Liver (tissue), 9 donors: ENCODE measurements around the gene NOS3. TPM values are rescaled to one million over a fixed set of nuclear protein-coding genes. Genes with fewer than 3 reads are reported as not detected.

Experiments
- DNase-seq: peaks from one replicate; pipeline ENCODE4 v3.0.0-alpha.2; 2017; ENCODE audit warnings: low spot score
- H3K27ac ChIP-seq, 2 donors: one replicate each; pipeline ENCODE4 v1.7.0; 2013; ENCODE audit warnings: inconsistent platforms in 2 of 2, low read length in 2 of 2, control low read depth in 1 of 2, low read depth in 1 of 2, mild to moderate bottlenecking in 1 of 2
- H3K27me3 ChIP-seq, 4 donors: one replicate each; pipeline versions ENCODE4 v1.6.1 to v1.7.0; 2013; ENCODE audit warnings: low read length in 3 of 4, inconsistent platforms in 1 of 4, mild to moderate bottlenecking in 1 of 4, moderate library complexity in 1 of 4; ENCODE audit not compliant: control insufficient read depth in 4 of 4, insufficient read depth in 4 of 4
- H3K36me3 ChIP-seq, 4 donors: one replicate each; pipeline versions ENCODE4 v1.6.1 to v1.7.0; 2013; ENCODE audit warnings: low read length in 3 of 4, mild to moderate bottlenecking in 3 of 4, low read depth in 1 of 4, moderate library complexity in 1 of 4; ENCODE audit not compliant: control insufficient read depth in 4 of 4, insufficient read depth in 3 of 4
- H3K4me1 ChIP-seq, 4 donors: one replicate each; pipeline versions ENCODE4 v1.6.1 to v1.7.0; 2013; ENCODE audit warnings: low read length in 3 of 4, mild to moderate bottlenecking in 3 of 4, moderate library complexity in 1 of 4; ENCODE audit not compliant: control insufficient read depth in 4 of 4, insufficient read depth in 4 of 4
- H3K4me3 ChIP-seq, 3 donors: one replicate each; pipeline versions ENCODE4 v1.6.1 to v1.7.0; 2013; ENCODE audit warnings: low read length in 3 of 3, control low read depth in 1 of 3, low read depth in 1 of 3, mild to moderate bottlenecking in 1 of 3
- H3K9ac ChIP-seq, 2 donors: one replicate each; pipeline ENCODE4 v1.7.0; 2013; ENCODE audit warnings: low read length in 2 of 2, mild to moderate bottlenecking in 2 of 2, moderate library complexity in 2 of 2, control low read depth in 1 of 2, low read depth in 1 of 2
- H3K9me3 ChIP-seq, 4 donors: one replicate each; pipeline versions ENCODE4 v1.6.1 to v1.7.0; 2013; ENCODE audit warnings: low read length in 3 of 4; ENCODE audit not compliant: control insufficient read depth in 4 of 4
- ATF3 ChIP-seq: IDR thresholded peaks from 2 replicates; pipeline ENCODE4 v1.6.1; 2016; ENCODE audit warnings: antibody characterized with exemption
- CTCF ChIP-seq: fragments of 150-350 bp; IDR thresholded peaks from 2 replicates; pipeline ENCODE4 v1.5.1; 2017; ENCODE audit warnings: improper control_type of control experiment, low read depth, low read length; ENCODE audit not compliant: missing input control
- EGR1 ChIP-seq, 2 donors: IDR thresholded peaks; 2 replicates each; pipeline ENCODE4 v1.6.1; 2016 to 2018; ENCODE audit warnings: antibody characterized with exemption in 2 of 2, low read depth in 2 of 2
- FOXA1 ChIP-seq: IDR thresholded peaks from 2 replicates; pipeline ENCODE4 v1.6.1; 2016; ENCODE audit warnings: antibody characterized with exemption
- FOXA2 ChIP-seq: IDR thresholded peaks from 2 replicates; pipeline ENCODE4 v1.6.1; 2016; ENCODE audit warnings: antibody characterized with exemption
- GABPA ChIP-seq, 2 donors: IDR thresholded peaks in 1 of 2; conservative IDR thresholded peaks in 1 of 2; 2 replicates each; pipeline ENCODE4 v1.6.1; 2016; ENCODE audit warnings: antibody characterized with exemption in 2 of 2, mild to moderate bottlenecking in 1 of 2, moderate library complexity in 1 of 2
- HNF4A ChIP-seq, 2 donors: conservative IDR thresholded peaks; 2 replicates each; pipeline ENCODE4 v1.6.1; 2016; ENCODE audit warnings: antibody characterized with exemption in 2 of 2, mild to moderate bottlenecking in 2 of 2
- HNF4G ChIP-seq: IDR thresholded peaks from 2 replicates; pipeline ENCODE4 v1.6.1; 2016; ENCODE audit warnings: antibody characterized with exemption
- JUND ChIP-seq, 2 donors: IDR thresholded peaks; 2 replicates each; pipeline ENCODE4 v1.6.1; 2016; ENCODE audit warnings: antibody characterized with exemption in 2 of 2
- MAX ChIP-seq: IDR thresholded peaks from 2 replicates; pipeline ENCODE4 v1.6.1; 2016; ENCODE audit warnings: antibody characterized with exemption
- NR2F2 ChIP-seq: IDR thresholded peaks from 2 replicates; pipeline ENCODE4 v1.6.1; 2016; ENCODE audit warnings: antibody characterized with exemption
- RAD21 ChIP-seq, 2 donors: IDR thresholded peaks; 2 replicates each; pipeline ENCODE4 v1.6.1; 2016; ENCODE audit warnings: antibody characterized with exemption in 2 of 2, mild to moderate bottlenecking in 2 of 2
- REST ChIP-seq: IDR thresholded peaks from 2 replicates; pipeline ENCODE4 v1.6.1; 2016; ENCODE audit warnings: antibody characterized with exemption, mild to moderate bottlenecking
- SP1 ChIP-seq: IDR thresholded peaks from 2 replicates; pipeline ENCODE4 v1.6.1; 2018; ENCODE audit warnings: antibody characterized with exemption, mild to moderate bottlenecking
- TAF1 ChIP-seq: conservative IDR thresholded peaks from 2 replicates; pipeline ENCODE4 v1.6.1; 2016; ENCODE audit warnings: antibody characterized with exemption, mild to moderate bottlenecking
- YY1 ChIP-seq: IDR thresholded peaks from 2 replicates; pipeline ENCODE4 v1.6.1; 2016; ENCODE audit warnings: antibody characterized with exemption, mild to moderate bottlenecking
- ZBTB33 ChIP-seq: IDR thresholded peaks from 2 replicates; pipeline ENCODE4 v1.6.1; 2016; ENCODE audit warnings: antibody characterized with exemption
- WGBS: extraction: QIAGEN DNeasy Blood & Tissue Kit; methylation state at CpG from one replicate; pipeline ENCODE4 v1.1.7; 2013; 5-methylcytosine and 5-hydroxymethylcytosine counted together
- polyA plus RNA-seq, 2 donors: library from polyadenylated mRNA; stranded (reverse) in 1 of 2; unstranded in 1 of 2; fragments of 200-250 nt in 1 of 2; fragments of >200 nt in 1 of 2; fragmentation: Nextera tagmentation in 1 of 2; extraction: Ambion mirVana in 1 of 2; gene quantifications; one replicate each; pipeline versions ENCODE4 v1.2.1 to v1.2.3, GENCODE V29; 2013 to 2015
- total RNA-seq, 2 donors: library from RNA; depleted of rRNA; stranded (reverse); fragments of >200 nt; gene quantifications; one replicate each; pipeline ENCODE4 v1.2.3, GENCODE V29; 2014
- donor health status: healthy.
- donor health status: healthy.
- donor health status: healthy.
- donor health status: healthy.
- donor health status: healthy.

Gene NOS3
- total and polyA plus RNA-seq, 4 donors: 1.6 to 6.1 (median 5.1) TPM

GRCh38 chr7:150997075-150997511, 6.3 kb downstream of the NOS3 start:
- Histone ChIP-seq H3K27ac (no peak overlapping the region), H3K4me1 (no peaks in the 10 kb centered on the region), H3K36me3 (no peaks in the 10 kb centered on the region), H3K27me3 (no peaks in the 10 kb centered on the region), H3K4me3 (no peak overlapping the region), H3K9me3 (no peaks in the 10 kb centered on the region), H3K9ac (no peak overlapping the region)
- no peak for DNase-seq
- WGBS: 82% methylated on average over 8 of the region's 8 CpGs
- TF ChIP-seq TAF1 (no peak), REST (no peak), GABPA (IDR thresholded peaks at IDR 0.05 in 1 of 2, conservative IDR thresholded peaks at IDR 0.05 in 1 of 2) (no peak), SP1 (no peak)

- no peaks in the 10 kb centered on the region for H3K27me3 ChIP-seq
- TF ChIP-seq RAD21 (IDR thresholded peaks at IDR 0.05): no peak
- no peak for TF ChIP-seq MAX
- TF ChIP-seq TAF1: no peak
- TF ChIP-seq YY1: no peak
- no peak for TF ChIP-seq FOXA1
- no peak for TF ChIP-seq JUND (IDR thresholded peaks at IDR 0.05)
- TF ChIP-seq GABPA (IDR thresholded peaks at IDR 0.05 in 1 of 2, conservative IDR thresholded peaks at IDR 0.05 in 1 of 2): no peak
- TF ChIP-seq HNF4A (conservative IDR thresholded peaks at IDR 0.05): no peak
- TF ChIP-seq ATF3: no peak
- TF ChIP-seq HNF4G: no peak
- no peak for TF ChIP-seq EGR1 (IDR thresholded peaks at IDR 0.05; ENCODE audit: low read depth in 2 of 2)
- TF ChIP-seq CTCF: no peak
- TF ChIP-seq FOXA2: no peak
- TF ChIP-seq NR2F2: no peak
- TF ChIP-seq ZBTB33: no peak
- no peak for TF ChIP-seq SP1
- H3K9me3 ChIP-seq: no peaks in the 10 kb centered on the region
- DNase-seq: no peak
- no peak overlapping the region for H3K9ac ChIP-seq
- H3K4me1 ChIP-seq: no peaks in the 10 kb centered on the region
- no peak overlapping the region for H3K27ac ChIP-seq
- H3K4me3 ChIP-seq: no peak overlapping the region
- H3K36me3 ChIP-seq: no peaks in the 10 kb centered on the region
- 84% methylated on average over 5 of the region's 5 CpGs for WGBS
These were observed 7.0 kb downstream of the NOS3 start for GRCh38 chr7:150997817-150998216.
